Measurements from ENCODE around the gene PLPP2.
A peak's percentile ranks its signal among the peaks of the same experiment; 100 is the strongest.

The PLPP2 gene

DNA sequence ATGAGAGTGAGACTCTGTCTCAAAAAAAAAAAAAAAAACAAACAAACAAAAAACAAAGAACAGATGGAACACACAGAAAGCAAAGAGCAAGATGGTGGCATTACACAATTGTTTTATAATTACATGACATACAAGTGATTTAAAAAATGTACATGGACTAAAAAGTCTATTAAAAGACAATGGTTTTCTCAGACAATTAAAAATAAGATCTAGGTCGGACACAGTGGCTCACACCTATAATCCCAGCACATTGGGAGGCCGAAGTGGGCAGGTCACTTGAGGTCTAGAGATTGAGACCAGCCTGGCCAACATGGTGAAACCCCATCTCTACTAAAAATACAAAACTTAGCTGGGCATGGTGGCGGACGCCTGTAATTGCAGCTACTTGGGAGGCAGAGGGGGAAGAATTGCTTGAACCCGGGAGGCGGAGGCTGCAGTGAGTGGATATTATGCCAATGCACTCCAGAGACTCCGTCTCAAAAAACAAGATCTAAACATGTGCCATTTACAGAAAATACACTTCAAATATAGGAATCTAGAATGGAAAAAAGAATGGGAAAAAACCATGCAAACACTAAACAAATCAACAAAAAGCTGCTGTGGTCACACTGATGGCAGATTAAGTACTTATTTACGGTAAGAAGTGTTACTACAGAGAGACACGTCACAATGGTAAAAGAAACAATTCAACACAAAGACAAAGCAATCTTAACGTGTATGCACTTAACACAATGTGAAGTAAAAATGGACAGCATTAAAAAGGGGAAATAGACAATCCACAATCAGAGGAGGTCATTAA is 26.7 kb upstream of the PLPP2 start:
- no peak overlapping the region for H3K4me3 ChIP-seq (ENCODE audit: low read depth, low read length)
- DNase-seq (ENCODE audit: low read depth), result no peak

DNA sequence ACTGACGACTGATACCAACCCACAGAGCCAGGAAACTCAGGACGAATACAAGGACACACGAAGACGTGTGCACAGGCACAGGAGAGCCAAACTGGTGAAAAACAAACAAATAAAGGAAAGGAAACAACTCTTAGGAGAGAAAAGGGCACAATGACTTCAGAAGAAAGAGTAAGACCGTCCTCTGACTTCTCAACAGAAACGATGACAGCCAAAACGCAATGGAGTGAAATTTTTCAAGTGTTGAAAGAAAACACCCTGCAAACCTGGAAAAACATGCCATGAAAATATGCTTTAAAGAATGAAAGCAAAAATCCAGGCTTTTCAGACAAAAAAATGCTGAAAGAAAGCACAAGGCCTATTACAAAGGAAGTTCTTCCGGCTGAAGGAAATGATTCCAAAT is 24.6 kb upstream of the PLPP2 start:
- no peak for DNase-seq (ENCODE audit: low read depth)
- H3K4me3 ChIP-seq (ENCODE audit: low read depth, low read length), result no peak overlapping the region

DNA sequence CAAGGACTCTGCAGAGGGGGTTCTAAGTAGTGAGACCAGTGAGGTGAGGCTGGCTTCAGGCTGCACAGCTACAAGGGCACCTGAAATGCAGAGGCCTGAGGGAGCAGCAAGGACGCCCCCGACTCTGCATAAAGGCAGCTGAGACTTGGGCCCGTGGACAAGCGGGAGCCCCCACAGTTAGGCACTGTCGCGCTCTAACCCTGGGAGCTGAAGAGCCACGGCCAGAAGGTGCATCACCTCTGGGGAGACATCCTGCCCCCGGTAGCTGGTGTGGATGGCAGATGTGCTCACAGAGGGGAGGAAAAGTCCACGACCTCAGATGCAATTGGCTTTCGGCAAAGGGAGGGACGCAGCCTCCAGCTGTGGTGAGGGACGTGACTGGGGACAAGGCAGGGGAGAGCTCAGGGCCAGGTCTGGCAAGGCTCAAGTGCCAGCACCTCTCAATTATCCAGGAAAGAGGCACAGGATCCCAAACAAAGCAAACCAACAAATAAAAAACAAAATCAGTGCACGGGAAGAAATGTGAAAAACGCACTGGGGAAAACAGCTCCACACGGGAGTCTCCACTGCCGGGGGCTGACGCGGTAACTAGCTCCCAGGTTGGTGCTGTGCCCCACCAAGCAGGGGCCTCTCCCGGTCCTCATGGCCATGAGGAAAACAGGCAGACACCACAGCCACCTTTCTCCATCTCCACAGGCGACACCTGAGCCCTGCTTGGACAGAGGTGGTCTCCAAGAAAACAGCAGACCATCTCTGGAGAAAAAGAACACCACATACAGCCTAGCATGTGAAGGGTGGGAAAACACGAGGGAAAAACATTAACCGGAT is 23.0 kb upstream of the PLPP2 start:
- no peak for DNase-seq (ENCODE audit: low read depth)
- H3K4me3 ChIP-seq (ENCODE audit: low read depth, low read length), result no peak overlapping the region

DNA sequence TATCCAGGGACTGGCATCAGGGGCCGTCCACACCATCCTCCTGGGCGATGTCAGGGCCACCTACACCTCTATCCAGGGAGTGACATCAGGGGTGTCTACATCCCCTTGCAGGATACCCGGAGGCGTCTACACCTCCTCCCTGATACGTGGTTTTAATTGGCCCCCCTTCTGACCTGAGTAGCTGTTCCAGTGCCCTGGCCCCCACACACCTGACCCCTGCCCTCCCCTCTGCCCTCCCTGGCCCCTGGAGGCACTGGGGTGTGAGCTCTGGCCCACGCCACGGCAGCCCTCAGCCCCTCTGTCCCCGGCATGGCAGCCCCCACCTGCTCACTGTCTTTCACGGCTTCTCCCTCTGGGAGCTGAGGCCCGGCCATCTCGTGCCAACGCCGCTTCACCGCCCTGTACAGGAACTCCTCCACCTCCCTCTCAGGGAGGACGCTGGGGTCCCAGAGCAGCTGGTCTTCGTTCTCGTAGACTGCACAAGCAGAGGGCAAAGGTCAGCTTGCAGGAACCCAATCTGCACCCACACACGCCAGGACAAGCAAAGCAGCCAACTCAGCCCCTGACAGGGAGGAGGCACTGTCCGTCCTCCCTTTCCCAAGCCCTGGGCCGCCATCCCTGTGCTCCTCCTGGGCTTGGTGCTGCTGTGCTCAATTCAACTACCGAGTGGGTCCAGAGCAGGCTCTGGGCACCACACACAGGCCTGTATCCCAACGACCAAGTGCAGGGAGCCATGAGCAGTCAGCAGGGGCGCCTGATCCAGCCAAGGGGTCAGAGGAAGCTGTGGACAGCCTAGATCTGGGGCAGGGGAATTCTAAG is 22.2 kb upstream of the PLPP2 start:
- DNase-seq (ENCODE audit: low read depth), result no peak
- no peak overlapping the region for H3K4me3 ChIP-seq (ENCODE audit: low read depth, low read length)

DNA sequence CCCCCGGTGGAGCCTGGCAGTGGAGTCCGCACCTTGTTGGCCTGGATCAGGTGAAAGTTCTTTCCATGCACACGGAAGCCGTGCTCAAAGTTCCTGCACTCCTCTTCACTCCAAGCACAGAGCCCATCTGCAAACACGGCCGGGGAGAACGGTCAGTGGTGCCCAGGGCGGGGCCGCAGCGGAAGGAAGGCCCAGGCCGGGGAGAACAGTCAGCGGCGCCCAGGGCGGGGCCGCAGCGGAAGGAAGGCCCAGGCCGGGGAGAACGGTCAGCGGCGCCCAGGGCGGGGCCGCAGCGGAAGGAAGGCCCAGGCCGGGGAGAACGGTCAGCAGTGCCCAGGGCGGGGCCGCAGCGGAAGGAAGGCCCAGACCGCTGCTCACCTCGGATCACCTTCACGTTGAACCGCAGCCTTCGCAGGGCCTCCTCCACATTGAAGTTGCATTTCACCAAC is 20.6 kb upstream of the PLPP2 start:
- no peak overlapping the region for H3K4me3 ChIP-seq (ENCODE audit: low read depth, low read length)
- no peak for DNase-seq (ENCODE audit: low read depth)

DNA sequence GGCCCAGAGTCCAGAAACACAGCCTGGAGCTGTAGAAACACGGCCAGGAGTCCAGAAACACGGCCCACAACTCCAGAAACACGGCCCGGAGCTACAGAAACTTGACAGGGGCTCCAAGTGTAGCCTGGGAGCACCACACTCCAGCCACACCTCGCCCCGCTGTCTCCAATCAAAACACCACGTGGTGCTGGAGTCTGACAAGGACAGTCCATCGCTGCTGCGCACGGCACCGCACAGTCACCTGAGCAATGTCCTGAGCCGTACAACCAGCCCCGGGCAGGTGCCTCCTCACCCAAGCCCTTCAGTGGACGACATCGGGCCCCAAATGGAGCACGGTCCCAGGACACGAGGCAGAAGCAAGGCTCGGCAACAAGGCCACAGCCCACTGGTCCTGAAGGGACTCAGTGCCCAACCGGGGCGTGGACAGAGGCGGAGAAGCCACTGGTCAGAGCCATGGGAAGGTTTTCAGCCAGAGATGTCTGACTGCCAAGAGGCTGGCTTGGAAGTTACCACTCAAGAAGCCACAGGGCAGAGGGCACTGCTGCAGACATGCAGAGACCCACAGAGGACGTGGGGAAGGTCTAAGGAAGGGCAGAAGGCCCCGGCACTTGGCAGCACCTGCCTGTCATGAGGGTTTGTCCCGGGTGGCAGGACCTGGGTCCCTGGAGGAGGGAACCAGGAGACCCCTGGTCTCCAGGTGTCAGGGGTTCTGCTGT is 19.7 kb upstream of the PLPP2 start:
- H3K4me3 ChIP-seq (ENCODE audit: low read depth, low read length), result peak overlapping the region; percentile 37
- no peak for DNase-seq (ENCODE audit: low read depth)

DNA sequence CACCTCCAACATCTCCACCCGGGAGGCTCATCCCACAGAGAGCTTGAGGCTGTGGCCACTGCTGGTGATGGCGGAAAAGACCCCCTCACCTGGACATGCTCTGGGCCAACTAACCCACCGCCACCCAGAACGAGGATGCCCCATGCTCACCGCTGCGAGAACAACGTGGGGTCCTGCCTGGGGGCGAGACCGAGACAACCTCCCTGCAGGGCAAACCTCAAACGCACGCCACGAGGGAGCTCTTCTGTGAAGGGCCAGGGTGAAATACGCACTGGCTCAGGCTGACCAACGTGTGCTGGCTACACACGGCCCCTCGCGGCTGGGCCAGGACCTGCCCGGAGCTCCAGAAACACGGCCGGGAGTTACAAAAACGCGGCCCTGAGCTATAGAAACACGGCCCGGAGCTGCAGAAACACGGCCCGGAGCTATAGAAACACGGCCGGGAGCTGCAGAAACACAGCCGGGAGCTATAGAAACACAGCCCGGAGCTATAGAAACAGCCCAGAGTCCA is 19.0 kb upstream of the PLPP2 start:
- peak overlapping the region; percentile 37 for H3K4me3 ChIP-seq (ENCODE audit: low read depth, low read length)
- peak; percentile 47 for DNase-seq (ENCODE audit: low read depth)

DNA sequence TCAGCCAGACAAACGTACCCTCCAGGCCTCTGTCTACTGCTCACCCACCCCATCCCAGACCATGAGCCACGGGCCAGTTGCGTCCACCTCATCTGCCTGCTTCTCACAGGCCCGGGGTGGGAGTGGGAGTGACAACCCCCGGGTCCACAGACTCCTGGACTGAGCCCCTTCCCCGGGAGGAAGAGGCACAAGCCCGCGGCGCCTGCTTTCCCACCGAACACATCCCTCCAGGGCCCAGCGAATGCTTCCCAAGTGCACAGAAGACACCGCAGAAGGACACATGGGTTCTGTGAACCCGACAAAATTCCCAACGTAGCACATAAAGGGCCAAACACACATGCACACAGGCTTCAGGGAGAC is 18.0 kb upstream of the PLPP2 start:
- H3K4me3 ChIP-seq (ENCODE audit: low read depth, low read length), result no peak overlapping the region
- DNase-seq (ENCODE audit: low read depth), result no peak

DNA sequence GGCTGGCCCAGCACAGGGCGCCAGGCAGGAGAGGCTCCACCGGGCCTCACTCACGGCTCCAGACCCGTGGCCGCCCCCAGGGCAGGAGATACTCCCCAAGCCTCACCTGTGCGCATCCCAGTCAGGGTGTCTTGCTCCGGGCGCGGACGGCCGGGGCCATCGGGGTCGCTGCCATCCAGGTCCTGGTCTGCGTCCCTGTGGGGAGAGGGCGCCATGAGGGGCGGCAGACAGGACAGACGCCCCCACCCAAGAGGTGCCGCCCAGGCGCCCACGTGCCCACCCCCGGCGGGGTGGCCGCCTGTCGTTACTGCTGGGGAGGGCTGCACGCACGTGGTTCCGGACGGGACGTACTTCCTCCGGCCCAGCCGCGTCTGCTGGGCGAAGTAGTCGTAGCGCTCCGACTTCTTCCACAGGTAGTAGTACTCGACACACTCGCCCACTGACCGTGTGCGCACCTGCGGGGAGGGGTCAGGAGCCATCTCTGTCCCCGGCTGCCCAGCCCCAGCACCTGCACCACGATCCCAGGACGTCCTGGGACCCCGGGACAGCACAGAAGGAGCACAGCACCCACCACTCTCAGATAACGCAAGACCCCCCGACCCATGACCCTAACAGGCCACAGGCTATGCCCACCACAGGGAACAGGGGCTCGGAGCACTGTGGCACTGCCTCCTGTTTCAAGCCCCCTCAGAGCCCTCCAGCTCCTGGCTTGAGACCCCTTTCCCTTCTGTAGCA is 17.4 kb upstream of the PLPP2 start:
- no peak for DNase-seq (ENCODE audit: low read depth)
- H3K4me3 ChIP-seq (ENCODE audit: low read depth, low read length), result no peak overlapping the region

DNA sequence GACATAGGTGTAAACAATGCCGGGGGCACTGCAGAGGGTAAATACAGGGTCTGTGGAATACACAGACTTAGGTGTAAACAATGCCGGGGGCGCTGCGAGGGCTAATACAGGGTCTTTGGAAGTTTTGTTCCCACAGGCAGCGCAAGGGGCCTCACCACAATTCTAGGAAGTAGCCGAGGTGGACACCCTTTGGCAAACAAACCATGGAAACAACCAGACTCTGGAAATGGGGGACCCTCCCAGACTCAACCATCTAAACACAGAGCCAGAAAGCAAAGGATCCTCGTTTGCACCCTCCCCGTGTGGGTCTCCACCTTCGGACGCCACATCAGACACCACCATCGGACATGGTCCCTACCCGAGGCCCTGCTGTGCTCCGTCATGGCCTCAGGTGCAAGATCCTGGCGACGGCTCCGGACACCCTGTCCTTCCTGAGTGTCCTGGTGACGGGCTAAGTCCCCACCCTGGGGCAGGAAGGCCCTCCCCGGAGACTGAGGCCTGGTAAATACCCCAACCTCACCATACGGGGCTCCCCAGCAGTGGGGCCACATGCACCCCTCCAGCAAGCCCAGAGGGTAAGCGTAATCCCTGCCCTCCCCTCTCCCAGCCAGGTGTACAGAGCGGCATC is 16.7 kb upstream of the PLPP2 start:
- DNase-seq (ENCODE audit: low read depth), result no peak
- H3K4me3 ChIP-seq (ENCODE audit: low read depth, low read length), result no peak overlapping the region

DNA sequence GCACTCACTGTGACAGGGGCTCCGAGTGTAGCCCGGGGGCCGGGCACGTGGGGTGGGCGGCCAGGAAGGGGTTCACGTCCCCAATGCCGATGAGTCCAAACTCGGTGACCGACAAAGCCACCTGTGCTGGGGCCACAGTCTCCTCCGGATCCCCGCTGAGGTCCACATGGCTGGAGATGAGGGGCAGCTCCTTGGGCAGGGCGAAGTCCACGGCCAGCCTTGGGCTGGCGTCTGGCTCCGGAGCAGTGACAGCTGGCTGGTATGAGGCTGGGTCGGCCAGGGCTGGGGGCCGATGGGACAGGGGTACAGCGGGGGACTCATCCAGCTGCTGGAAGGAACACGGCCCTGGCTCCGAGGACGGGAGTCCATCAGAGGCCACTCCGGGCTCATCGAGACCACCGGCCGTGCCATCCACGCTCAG is 15.9 kb upstream of the PLPP2 start:
- DNase-seq (ENCODE audit: low read depth), result no peak
- no peak overlapping the region for H3K4me3 ChIP-seq (ENCODE audit: low read depth, low read length)

DNA sequence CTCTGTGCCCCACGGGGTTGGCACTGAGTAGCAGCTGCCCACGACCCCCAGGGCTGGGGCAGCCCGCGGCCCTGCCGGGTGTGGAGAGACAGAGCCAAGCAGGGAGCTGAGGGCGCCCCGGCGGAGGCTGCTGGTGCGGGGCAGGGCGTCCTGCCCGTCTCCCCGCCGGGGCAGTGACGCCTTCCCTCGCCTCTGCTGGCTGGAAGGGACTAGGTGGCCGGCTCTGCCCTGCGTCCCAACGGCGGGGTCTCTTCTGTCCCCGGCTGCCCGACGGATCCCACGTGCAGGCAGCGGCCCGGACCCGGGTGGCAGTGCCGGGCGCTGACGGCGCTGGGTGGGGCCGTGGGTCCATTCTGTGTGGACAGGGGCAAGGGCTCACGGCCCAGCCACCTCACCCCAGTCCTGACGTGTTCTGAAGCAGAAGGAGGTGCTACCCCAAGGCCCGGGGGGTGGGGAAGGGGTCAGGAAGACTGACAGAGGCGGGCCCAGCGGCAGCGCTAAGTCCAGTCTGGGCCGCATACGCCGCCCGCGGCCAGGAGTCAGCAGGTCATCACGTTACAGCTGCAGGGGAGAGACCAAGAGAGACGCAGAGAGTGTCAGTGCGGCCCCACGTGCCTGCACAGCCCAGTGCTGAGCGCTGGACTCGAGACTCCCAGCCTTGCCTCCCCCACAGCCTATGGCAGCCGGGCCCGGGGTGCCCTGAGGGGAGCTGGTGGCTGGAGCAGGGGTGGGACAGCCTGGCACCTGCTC is 15.1 kb upstream of the PLPP2 start:
- no peak overlapping the region for H3K4me3 ChIP-seq (ENCODE audit: low read depth, low read length)
- DNase-seq (ENCODE audit: low read depth), result no peak

DNA sequence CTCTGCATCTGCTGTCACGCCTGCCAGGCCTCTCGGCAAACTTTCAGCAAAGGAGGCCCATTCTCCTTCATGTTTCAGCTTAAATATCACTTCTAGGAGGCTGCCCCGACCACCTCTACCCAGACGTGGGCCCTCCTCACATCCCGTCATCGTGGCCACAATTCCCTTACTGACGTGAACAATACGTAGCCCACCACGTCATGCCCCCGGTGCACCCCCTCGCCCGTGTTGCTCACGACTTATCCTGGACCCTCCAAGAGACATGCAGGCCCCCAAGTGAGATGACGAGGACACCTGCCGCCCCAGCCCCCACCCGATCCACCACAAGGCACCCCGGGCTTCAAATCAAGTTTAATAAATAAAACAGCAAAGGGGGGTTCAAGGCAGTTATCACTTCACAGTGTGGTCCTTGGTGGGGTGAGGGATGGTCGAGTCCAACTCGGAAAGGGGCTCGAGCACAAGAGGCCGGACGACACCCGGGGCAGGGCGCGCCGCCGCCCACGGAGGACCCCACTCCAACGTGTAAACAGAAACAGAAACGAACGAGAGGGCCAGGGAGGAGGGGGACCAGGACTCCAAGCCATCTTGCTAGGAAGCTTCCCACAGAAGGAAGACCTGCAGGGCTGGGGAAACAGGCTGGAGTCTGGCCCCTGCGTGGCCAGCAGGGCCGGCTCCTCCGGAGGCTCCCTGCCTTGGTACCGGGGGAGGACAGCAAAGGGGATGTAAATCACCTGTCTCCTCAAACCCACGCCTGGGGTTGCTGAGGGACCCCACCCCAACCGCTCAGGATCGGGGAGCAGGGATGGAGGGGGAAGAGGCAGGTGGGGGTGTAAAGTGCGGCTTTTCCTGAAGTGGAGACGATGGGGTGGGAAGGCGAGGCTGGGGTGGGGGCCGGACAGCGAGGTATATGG is 14.3 kb upstream of the PLPP2 start:
- H3K4me3 ChIP-seq (ENCODE audit: low read depth, low read length), result no peak overlapping the region
- DNase-seq (ENCODE audit: low read depth), result no peak

DNA sequence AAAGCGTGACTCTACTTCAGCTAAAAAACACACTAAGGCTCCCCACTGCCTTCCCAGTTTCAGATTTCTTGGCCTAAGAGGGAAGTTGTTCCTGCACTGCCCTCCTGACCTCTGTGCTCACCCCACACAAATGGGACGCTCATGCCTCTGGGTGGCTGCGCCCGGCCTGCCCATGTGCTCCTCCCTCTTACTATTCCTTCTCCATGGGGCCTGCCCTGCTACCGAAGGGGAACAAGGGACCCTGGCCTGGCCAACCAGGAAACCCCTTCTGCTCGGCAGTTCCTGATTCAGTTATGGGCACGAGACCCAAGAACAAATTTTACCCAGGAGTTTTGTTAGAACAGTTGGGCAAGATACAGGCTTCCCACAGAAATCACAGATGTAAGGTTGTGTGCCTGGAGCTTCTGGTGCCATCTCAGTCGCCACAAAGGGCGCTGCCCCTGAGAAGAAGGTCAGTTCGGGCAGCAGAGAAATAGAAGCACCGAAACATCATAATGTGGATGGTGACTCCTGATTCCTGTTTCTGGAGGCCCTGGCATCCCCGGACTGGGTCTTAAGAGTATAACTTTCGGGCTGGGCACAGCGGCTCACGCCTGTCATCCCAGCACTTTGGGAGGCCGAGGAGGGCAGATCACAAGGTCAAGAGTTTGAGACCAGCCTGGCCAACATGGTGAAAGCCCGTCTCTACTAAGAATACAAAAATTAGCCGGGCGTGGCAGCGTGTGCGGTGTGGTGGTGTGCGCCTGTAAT is 5.4 kb upstream of the PLPP2 start:
- DNase-seq (ENCODE audit: low read depth), result no peak
- no peak overlapping the region for H3K4me3 ChIP-seq (ENCODE audit: low read depth, low read length)

DNA sequence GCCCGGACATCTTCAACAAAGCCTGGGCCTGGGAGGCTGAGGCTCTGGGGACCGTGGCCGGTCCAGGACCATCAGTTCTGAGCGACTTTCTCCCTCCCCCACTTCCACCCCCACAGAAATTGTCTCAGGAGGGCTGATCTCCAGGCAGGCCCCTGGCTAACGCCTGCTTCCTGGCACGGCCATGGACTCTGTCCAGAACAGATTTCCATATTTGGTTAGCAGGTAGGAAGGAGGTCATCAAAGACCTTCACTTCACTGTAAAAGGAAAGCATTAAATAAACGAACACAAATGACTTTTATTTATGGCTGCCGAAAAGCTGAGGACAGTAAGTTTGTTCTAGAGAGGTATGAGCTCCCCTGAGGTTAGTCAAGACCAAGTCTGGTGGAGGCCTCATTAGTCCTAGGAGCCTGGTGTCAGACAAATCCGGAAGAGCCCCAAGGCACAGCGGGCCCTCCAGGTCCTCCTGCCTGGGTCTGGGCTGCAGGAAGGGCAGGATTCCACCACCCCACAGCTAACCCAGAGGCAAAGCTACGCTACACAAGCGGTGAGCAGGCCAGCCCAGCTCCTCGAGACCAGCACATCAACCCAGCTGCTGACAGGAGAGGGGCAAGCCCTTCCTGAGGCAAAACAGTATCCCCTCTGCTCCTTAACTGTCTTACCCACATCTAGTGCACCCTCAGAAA is 4.6 kb upstream of the PLPP2 start:
- no peak overlapping the region for H3K4me3 ChIP-seq (ENCODE audit: low read depth, low read length)

More for the DNA sequence above, 4.6 kb upstream of the PLPP2 start:
- no peak for DNase-seq (ENCODE audit: low read depth)

All from skeletal muscle cell (primary cell).